ENCODE results near the gene TRIOBP.

Gene TRIOBP

GRCh38 chr22:37659897-37660708, 36.7 kb upstream of the TRIOBP start:
- TF ChIP-seq CTCF (IDR thresholded peaks at IDR 0.05; ENCODE audit: low read depth, low read length, missing control alignments), result no peak
- Histone ChIP-seq H3K4me3 (ENCODE audit: low read depth, low read length) (peak overlapping the region; percentile 71), H3K36me3 (replicated peaks) (no peaks in the 10 kb centered on the region), H3K27ac (no peak overlapping the region), H3K27me3 (replicated peaks) (no peaks in the 10 kb centered on the region)
- in situ Hi-C loops (cut with HindIII; ENCODE audit: low pct_ligation_motif_present, low sequenced_read_pairs), result no loop called here
- DNase-seq, result no peak

- no peak for DNase-seq
- H3K36me3 ChIP-seq (replicated peaks), result peaks cover 2% of the 10 kb centered on the region
- no peaks in the 10 kb centered on the region for H3K27me3 ChIP-seq (replicated peaks)
- no peak overlapping the region for H3K27ac ChIP-seq
- in situ Hi-C loops (cut with HindIII; ENCODE audit: low pct_ligation_motif_present, low sequenced_read_pairs), result no loop called here
- no peak overlapping the region for H3K4me3 ChIP-seq (ENCODE audit: low read depth, low read length)
- TF ChIP-seq CTCF (IDR thresholded peaks at IDR 0.05; ENCODE audit: low read depth, low read length, missing control alignments), result no peak
Observed at GRCh38 chr22:37660709-37661045, 36.2 kb upstream of the TRIOBP start.

GRCh38 chr22:37661160-37661924, 35.5 kb upstream of the TRIOBP start:
- no peaks in the 10 kb centered on the region for H3K27me3 ChIP-seq (replicated peaks)
- H3K4me3 ChIP-seq (ENCODE audit: low read depth, low read length), result peak overlapping the region; percentile 15
- peak; percentile 77 for TF ChIP-seq CTCF (IDR thresholded peaks at IDR 0.05; ENCODE audit: low read depth, low read length, missing control alignments)
- H3K27ac ChIP-seq, result peak overlapping the region; percentile 61
- in situ Hi-C loops (cut with HindIII; ENCODE audit: low pct_ligation_motif_present, low sequenced_read_pairs), result no loop called here
- H3K36me3 ChIP-seq (replicated peaks), result peaks cover 4% of the 10 kb centered on the region
- peak; percentile 60 for DNase-seq

- Histone ChIP-seq H3K27ac (no peak overlapping the region), H3K27me3 (replicated peaks) (no peaks in the 10 kb centered on the region), H3K36me3 (replicated peaks) (peaks cover 9% of the 10 kb centered on the region), H3K4me3 (ENCODE audit: low read depth, low read length) (no peak overlapping the region)
- no peak for TF ChIP-seq CTCF (IDR thresholded peaks at IDR 0.05; ENCODE audit: low read depth, low read length, missing control alignments)
- no peak for DNase-seq
- in situ Hi-C loops (cut with HindIII; ENCODE audit: low pct_ligation_motif_present, low sequenced_read_pairs), result no loop called here
Observed at GRCh38 chr22:37662039-37662438, 34.8 kb upstream of the TRIOBP start.

GRCh38 chr22:37663521-37664140, 33.2 kb upstream of the TRIOBP start:
- H3K27me3 ChIP-seq (replicated peaks), result no peaks in the 10 kb centered on the region
- peaks cover 10% of the 10 kb centered on the region for H3K36me3 ChIP-seq (replicated peaks)
- H3K27ac ChIP-seq, result no peak overlapping the region
- in situ Hi-C loops (cut with HindIII; ENCODE audit: low pct_ligation_motif_present, low sequenced_read_pairs), result no loop called here
- H3K4me3 ChIP-seq (ENCODE audit: low read depth, low read length), result no peak overlapping the region
- TF ChIP-seq CTCF (IDR thresholded peaks at IDR 0.05; ENCODE audit: low read depth, low read length, missing control alignments), result no peak
- peak; percentile 40 for DNase-seq
